GM12865 (cell line): Measurements from ENCODE around the gene CERS1.

Experiments
- DNase-seq: peaks from one replicate; pipeline ENCODE4 v3.0.0; 2010; ENCODE audit warnings: low read depth
- H3K4me3 ChIP-seq: 2 replicates; pipeline ENCODE4 v1.5.1; 2011; ENCODE audit warnings: mild to moderate bottlenecking, low read depth, low read length, control low read depth
- CTCF ChIP-seq: IDR thresholded peaks from 2 replicates; pipeline ENCODE4 v1.5.1; 2011; ENCODE audit warnings: low read length, control low read depth, low read depth, inconsistent platforms; ENCODE audit not compliant: insufficient read depth; ENCODE audit errors: missing control alignments

Gene CERS1

GRCh38 chr19:18896421-18896841 is 473 bp upstream of the CERS1 start:
- DNase-seq, result no peak
- no peak for TF ChIP-seq CTCF
- no peak overlapping the region for H3K4me3 ChIP-seq

DNA sequence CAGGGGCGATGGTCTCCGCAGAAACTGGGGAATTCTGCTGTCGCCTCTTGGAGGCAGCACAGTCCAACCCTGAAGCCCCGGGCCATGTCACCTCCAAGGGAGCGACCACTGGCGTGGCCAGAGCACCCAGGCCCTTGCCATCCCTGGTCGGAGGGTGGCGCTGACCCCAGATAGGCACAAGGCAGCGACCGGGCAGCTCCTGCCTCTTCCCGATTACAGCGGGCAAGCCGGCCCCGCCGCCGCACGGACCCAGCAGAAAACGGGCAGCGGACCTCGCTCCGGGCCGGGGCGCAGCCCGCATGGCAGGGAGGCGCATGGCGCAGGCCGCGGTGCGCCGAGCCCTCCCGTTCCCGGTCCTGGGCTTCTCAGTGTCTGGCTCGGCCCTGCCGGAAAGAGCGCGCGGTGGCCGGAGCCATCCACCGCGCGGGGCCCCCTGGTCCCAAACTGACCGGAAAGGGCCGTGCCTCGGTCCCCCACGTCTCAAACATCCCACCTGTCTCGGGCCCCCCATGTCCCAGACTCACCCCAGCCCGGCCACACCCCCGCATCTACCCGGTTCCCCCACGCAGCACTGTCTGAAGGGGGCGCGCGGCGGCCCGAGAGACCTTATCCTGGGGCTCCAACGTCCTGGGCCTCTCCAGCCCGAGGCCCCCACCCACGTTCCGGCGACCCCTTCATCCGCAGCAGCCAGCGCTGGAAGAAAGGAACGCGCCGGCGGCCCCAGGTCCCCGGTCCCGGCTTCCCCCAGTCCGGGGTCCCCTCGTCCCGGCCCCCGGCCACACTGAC is 727 bp downstream of the CERS1 start:
- TF ChIP-seq CTCF, result peak; percentile 37
- peak; percentile 35 for DNase-seq
- no peak overlapping the region for H3K4me3 ChIP-seq

GRCh38 chr19:18894254-18895037 is 1.5 kb downstream of the CERS1 start:
- H3K4me3 ChIP-seq, result no peak overlapping the region
- no peak for TF ChIP-seq CTCF
- no peak for DNase-seq

GRCh38 chr19:18893587-18894253 is 2.2 kb downstream of the CERS1 start:
- no peak overlapping the region for H3K4me3 ChIP-seq
- no peak for TF ChIP-seq CTCF
- DNase-seq, result no peak

- no peak for TF ChIP-seq CTCF
- no peak for DNase-seq
- H3K4me3 ChIP-seq, result no peak overlapping the region
These were observed 5.8 kb downstream of the CERS1 start for GRCh38 chr19:18889949-18890745.

DNA sequence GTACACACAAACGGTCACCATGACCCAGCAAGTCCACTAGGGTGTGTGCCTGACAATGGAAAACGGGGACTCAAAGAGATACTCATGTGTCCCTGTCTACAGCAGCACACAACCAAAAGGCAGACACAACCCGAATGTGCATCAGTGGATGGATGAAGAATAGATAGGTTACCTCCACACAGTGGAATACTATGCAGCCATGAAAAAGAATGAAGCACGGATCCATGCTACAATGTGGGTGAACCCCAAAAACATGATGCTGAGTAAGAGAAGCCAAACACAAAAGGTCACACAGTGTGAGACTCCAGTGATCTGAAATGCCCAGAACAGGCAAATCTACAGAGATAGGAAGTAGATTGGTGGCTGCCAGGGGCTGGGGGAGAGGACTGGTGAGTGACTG is 9.0 kb downstream of the CERS1 start:
- TF ChIP-seq CTCF, result no peak
- H3K4me3 ChIP-seq, result no peak overlapping the region
- no peak for DNase-seq
